HepG2 (cell line): ENCODE data around the gene GPAT3. TPM values are rescaled to one million over a fixed set of nuclear protein-coding genes. Genes with fewer than 3 reads are reported as not detected.

Experiments
- ATAC-seq: fragments of 200-7000 bp; cut with Tn5 transposase; 3 replicates; pipeline ENCODE4 v1.9.1; 2020; ENCODE audit warnings: mild to moderate bottlenecking, moderate library complexity
- BruUV-seq: library from RNA; stranded (reverse); fragments of 400-500 nt; replicated peaks from 2 replicates; lab custom pipeline; 2021; lab: Mats Ljungman, UMichigan
- CTCF ChIA-PET: fragments of 300-600 bp; formaldehyde crosslinking; extraction: SDS; loops from one replicate; lab custom pipeline; 2021; ENCODE audit warnings: low total read pairs, inconsistent platforms, low intra/inter-chr PET ratio; lab: Yijun Ruan, JAX
- POLR2A ChIA-PET: fragments of 350-600 bp; sonication (Branson Sonifier 250); formaldehyde crosslinking; loops from one replicate; lab custom pipeline; 2020; ENCODE audit warnings: antibody characterized with exemption, inconsistent platforms; lab: Yijun Ruan, JAX
- DNase-seq: peaks from one replicate; pipeline ENCODE4 v3.0.0-alpha.2; 2015; ENCODE audit warnings: low spot score
- FAIRE-seq: peaks from 3 replicates; lab custom pipeline; 2011; peaks lifted over from hg19 to GRCh38; lab: Jason Lieb, UNC
- H2AFZ ChIP-seq: one replicate; pipeline ENCODE4 v1.6.1; 2011; ENCODE audit warnings: low read length, inconsistent platforms
- H3K27ac ChIP-seq: fragments of 300-600 bp; 3 replicates; pipeline ENCODE4 v1.8.0; 2011; ENCODE audit warnings: mixed run types, mild to moderate bottlenecking, mixed read lengths, low read length, inconsistent platforms; ENCODE audit not compliant: insufficient read depth; ENCODE audit errors: extremely low read length
- H3K27me3 ChIP-seq, 2 experiments: fragments of 200-600 bp in 1 of 2; 2 replicates in 1 of 2; 3 replicates in 1 of 2; pipeline versions ENCODE4 v1.6.0 to v1.8.0; 2011; ENCODE audit warnings: low read length in 2 of 2, mild to moderate bottlenecking in 2 of 2, moderate library complexity in 2 of 2, inconsistent platforms in 1 of 2; ENCODE audit not compliant: insufficient read depth in 2 of 2, control insufficient read depth in 1 of 2
- H3K36me3 ChIP-seq, 2 experiments: fragments of 200-600 bp in 1 of 2; replicated peaks in 1 of 2; 2 replicates in 1 of 2; 3 replicates in 1 of 2; pipeline versions ENCODE4 v1.5.1 to v1.8.0; 2011; ENCODE audit warnings: low read length in 2 of 2, inconsistent platforms in 1 of 2; ENCODE audit not compliant: insufficient read depth in 2 of 2, control insufficient read depth in 1 of 2
- H3K4me1 ChIP-seq: 2 replicates; pipeline ENCODE4 v1.5.1; 2012; ENCODE audit warnings: low read length, inconsistent platforms; ENCODE audit not compliant: insufficient read depth
- H3K4me2 ChIP-seq: 2 replicates; pipeline ENCODE4 v1.6.0; 2011; ENCODE audit warnings: low read depth, low read length, inconsistent platforms
- H3K4me3 ChIP-seq, 3 experiments: fragments of 200-600 bp in 1 of 3; sonication (generic), shearing (Covaris generic) in 1 of 3; replicated peaks in 1 of 3; 2 replicates each; pipeline ENCODE4 v1.5.1; 2011 to 2016; ENCODE audit warnings: low read length in 3 of 3, inconsistent platforms in 2 of 3, low read depth in 2 of 3, mild to moderate bottlenecking in 2 of 3, control low read depth in 1 of 3, mixed read lengths in 1 of 3; ENCODE audit not compliant: insufficient read depth in 1 of 3
- H3K79me2 ChIP-seq: one replicate; pipeline ENCODE4 v1.6.1; 2011; ENCODE audit warnings: low read length, inconsistent platforms; ENCODE audit not compliant: insufficient read depth
- H3K9ac ChIP-seq: 2 replicates; pipeline ENCODE4 v1.6.0; 2011; ENCODE audit warnings: mild to moderate bottlenecking, low read depth, low read length, inconsistent platforms; ENCODE audit not compliant: insufficient read depth
- H3K9me3 ChIP-seq: 2 replicates; pipeline ENCODE4 v1.5.1; 2012; ENCODE audit warnings: mild to moderate bottlenecking, low read length
- H4K20me1 ChIP-seq: 2 replicates; pipeline ENCODE4 v1.6.0; 2011; ENCODE audit warnings: inconsistent platforms, mild to moderate bottlenecking, low read length, moderate library complexity; ENCODE audit not compliant: insufficient read depth
- CAMTA2 ChIP-seq: sonication (generic); formaldehyde crosslinking; IDR thresholded peaks from 2 replicates; pipeline ENCODE4 v1.4.0; 2020; ENCODE audit warnings: mild to moderate bottlenecking, missing genetic modification reagents, borderline replicate concordance
- HDAC1 ChIP-seq: sonication (generic); formaldehyde crosslinking; IDR thresholded peaks from 2 replicates; pipeline ENCODE4 v1.5.1; 2020; ENCODE audit warnings: mild to moderate bottlenecking, missing genetic modification reagents
- KLF13 ChIP-seq: sonication (generic); formaldehyde crosslinking; IDR thresholded peaks from 2 replicates; pipeline ENCODE4 v1.4.0; 2020; ENCODE audit warnings: mild to moderate bottlenecking, missing genetic modification reagents
- KLF6 ChIP-seq: IDR thresholded peaks from 2 replicates; pipeline ENCODE4 v1.8.0; 2016; ENCODE audit warnings: missing biosample characterization, missing genetic modification reagents
- MEIS2 ChIP-seq: sonication (generic); formaldehyde crosslinking; IDR thresholded peaks from 2 replicates; pipeline ENCODE4 v1.9.0; 2021; ENCODE audit warnings: mild to moderate bottlenecking, missing genetic modification reagents
- MIER3 ChIP-seq: IDR thresholded peaks from 2 replicates; pipeline ENCODE4 v1.6.1; 2016; ENCODE audit warnings: missing compliant biosample characterization, borderline replicate concordance
- NFIC ChIP-seq: IDR thresholded peaks from 2 replicates; pipeline ENCODE4 v1.6.1; 2012; ENCODE audit warnings: mild to moderate bottlenecking, low read length, inconsistent platforms
- NR1H2 ChIP-seq: sonication (generic); formaldehyde crosslinking; IDR thresholded peaks from 2 replicates; pipeline ENCODE4 v1.8.1; 2022; ENCODE audit warnings: low read depth, missing genetic modification reagents, borderline replicate concordance
- RCOR2 ChIP-seq: IDR thresholded peaks from 2 replicates; pipeline ENCODE4 v1.6.1; 2016; ENCODE audit warnings: missing biosample characterization, missing genetic modification reagents
- RFX3 ChIP-seq: IDR thresholded peaks from 2 replicates; pipeline ENCODE4 v1.6.1; 2016; ENCODE audit warnings: missing biosample characterization, missing genetic modification reagents
- SCMH1 ChIP-seq: sonication (generic); formaldehyde crosslinking; IDR thresholded peaks from 2 replicates; pipeline ENCODE4 v1.9.0; 2021; ENCODE audit warnings: missing genetic modification reagents, mild to moderate bottlenecking, borderline replicate concordance
- ZBTB3 ChIP-seq: sonication (generic); formaldehyde crosslinking; IDR thresholded peaks from 2 replicates; pipeline ENCODE4 v1.4.0; 2020; ENCODE audit warnings: low read depth, mild to moderate bottlenecking, moderate library complexity, missing genetic modification reagents, borderline replicate concordance
- ZMYM2 ChIP-seq: sonication (generic); formaldehyde crosslinking; IDR thresholded peaks from 2 replicates; pipeline ENCODE4 v1.8.0; 2022; ENCODE audit warnings: mild to moderate bottlenecking, missing genetic modification reagents
- ZNF530 ChIP-seq: sonication (generic); formaldehyde crosslinking; IDR thresholded peaks from 2 replicates; pipeline ENCODE4 v1.5.0; 2020; ENCODE audit warnings: low read depth, mild to moderate bottlenecking, missing genetic modification reagents
- ZNF567 ChIP-seq: sonication (generic); formaldehyde crosslinking; IDR thresholded peaks from 2 replicates; pipeline ENCODE4 v1.8.1; 2023; ENCODE audit warnings: mild to moderate bottlenecking, missing genetic modification reagents, borderline replicate concordance
- WGBS: methylation state at CpG from one replicate; pipeline ENCODE4 v1.1.6; 2017; ENCODE audit warnings: low lambda C conversion rate; 5-methylcytosine and 5-hydroxymethylcytosine counted together
- in situ Hi-C: cut with HindIII; loops from 2 replicates; pipeline ENCODE4 v1.10.0; 2017; ENCODE audit warnings: low pct_unique_long_range_greater_than_20kb; ENCODE audit not compliant: extremely low pct_ligation_motif_present
- intact Hi-C: fragments of 100-400 bp; cut with micrococcal nuclease; formaldehyde crosslinking; loops from one replicate; pipeline ENCODE4 v1.10.0; 2022; ENCODE audit not compliant: unreplicated experiment
- polyA plus RNA-seq, 8 experiments: library from polyadenylated mRNA; depleted of rRNA in 3 of 8; stranded (reverse) in 7 of 8; unstranded in 1 of 8; fragments of >200 nt; fragmentation: Illumina TruSeq in 4 of 8; extraction: Trizol in 4 of 8; gene quantifications; 2 replicates each; pipeline versions ENCODE4 v1.2.1 to v1.2.3, GENCODE V29; 2011 to 2016; ENCODE audit warnings: low read depth in 4 of 8, missing spikeins in 1 of 8, mixed read lengths in 1 of 8; ENCODE audit not compliant: insufficient read depth in 1 of 8
- total RNA-seq, 5 experiments: library from RNA; depleted of rRNA; stranded (reverse); fragments of >200 nt; fragmentation: Illumina TruSeq; extraction: Trizol; gene quantifications; 2 replicates each; pipeline ENCODE4 v1.2.3, GENCODE V29; 2016; ENCODE audit warnings: low read depth in 1 of 5

The GPAT3 gene
- total and polyA plus RNA-seq, 2 of the 13 experiments (the other 11 are each of a cell fraction or from before 2014, with no cell fraction given) = 2.4 to 2.6 TPM

GRCh38 chr4:83625821-83626220 is 89.9 kb downstream of the GPAT3 start:
- ATAC-seq = no peak
- in situ Hi-C loops = loop anchor here (25.0 kb wide), 1 partner anchor 264 kb away; no protein-coding TSS in a partner anchor

DNA sequence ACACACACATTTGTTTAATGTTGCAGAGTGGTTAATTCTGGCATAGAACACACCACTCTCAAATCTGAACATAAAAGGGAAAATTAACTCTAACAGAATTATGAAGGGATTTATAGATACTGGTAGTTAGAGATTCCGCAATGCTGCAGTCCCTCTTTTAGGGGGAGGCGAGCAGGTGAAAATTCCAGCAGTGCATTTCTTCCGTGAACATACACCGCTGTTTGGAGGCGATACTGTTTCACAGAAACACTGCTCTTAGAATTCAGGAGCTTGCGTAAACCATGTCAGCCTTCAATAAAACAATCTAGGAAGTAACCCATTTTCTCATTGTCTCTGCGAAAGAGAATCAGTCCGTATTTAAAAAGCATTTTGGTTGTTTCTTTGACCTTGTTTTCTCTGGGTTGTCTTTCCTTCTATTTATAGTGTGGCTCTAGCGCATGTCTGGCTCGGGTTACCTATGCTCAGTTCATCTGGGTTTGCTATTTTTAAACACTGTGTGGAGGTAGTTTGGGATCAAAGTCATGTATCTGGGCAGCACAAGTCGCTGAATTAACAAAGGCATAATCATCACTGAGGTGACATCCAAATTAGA is 90.4 kb downstream of the GPAT3 start:
- Histone ChIP-seq H2AFZ (no peak overlapping the region), H3K4me3 (no peak overlapping the region), H3K36me3 (no peaks in the 10 kb centered on the region), H3K9ac (no peak overlapping the region), H3K4me1 (no peaks in the 10 kb centered on the region), H3K9me3 (peaks cover 17% of the 10 kb centered on the region), H3K4me2 (no peak overlapping the region), H3K79me2 (no peaks in the 10 kb centered on the region), H3K27ac (no peak overlapping the region), H4K20me1 (no peaks in the 10 kb centered on the region), H3K27me3 (no peaks in the 10 kb centered on the region; a peak in 1 of 5 replicates)
- DNase-seq (no peak), ATAC-seq (no peak), FAIRE-seq (no peak)
- intact Hi-C loops (no loop called here), in situ Hi-C loops (loop anchor here (25.0 kb wide), 1 partner anchor 264 kb away; no protein-coding TSS in a partner anchor)
- 34% methylated on average over 11 of the region's 11 CpGs for WGBS
- no TSS peak for BruUV-seq
- ChIA-PET CTCF (no interaction called here), POLR2A (no interaction called here)
- no peak for TF ChIP-seq MIER3
- no peak for TF ChIP-seq KLF13
- TF ChIP-seq RFX3 (CRISPR knock-in tag) = no peak

More at GRCh38 chr4:83625821-83626220, 89.9 kb downstream of the GPAT3 start:
- Histone ChIP-seq H3K4me2 (no peak overlapping the region), H3K36me3 (no peaks in the 10 kb centered on the region), H3K9ac (no peak overlapping the region), H4K20me1 (no peaks in the 10 kb centered on the region), H2AFZ (no peak overlapping the region), H3K27me3 (no peaks in the 10 kb centered on the region; a peak in 1 of 5 replicates), H3K4me1 (no peaks in the 10 kb centered on the region), H3K27ac (no peak overlapping the region), H3K9me3 (peaks cover 22% of the 10 kb centered on the region), H3K79me2 (no peaks in the 10 kb centered on the region), H3K4me3 (no peak overlapping the region)
- 33% methylated on average over 1 of the region's 1 CpG for WGBS
- FAIRE-seq (no peak), DNase-seq (no peak)
- CTCF ChIA-PET = no interaction called here
- POLR2A ChIA-PET = no interaction called here
- TF ChIP-seq NFIC = no peak
- no peak for TF ChIP-seq RCOR2 (CRISPR knock-in tag)
- no peak for TF ChIP-seq ZNF530
- TF ChIP-seq SCMH1 (CRISPR knock-in tag) = no peak
- no peak for TF ChIP-seq HDAC1 (CRISPR knock-in tag)
- TF ChIP-seq KLF6 (CRISPR knock-in tag) = no peak
- TF ChIP-seq ZNF567 (CRISPR knock-in tag) = no peak
- TF ChIP-seq CAMTA2 (CRISPR knock-in tag) = no peak
- no peak for TF ChIP-seq ZMYM2 (CRISPR knock-in tag)
- TF ChIP-seq ZBTB3 (CRISPR knock-in tag) = no peak
- no peak for TF ChIP-seq MEIS2 (CRISPR knock-in tag)
- TF ChIP-seq NR1H2 (CRISPR knock-in tag) = no peak
- no TSS peak for BruUV-seq
- intact Hi-C loops = no loop called here
